ENCODE results near the gene KIRREL1. TPM values are rescaled to one million over a fixed set of nuclear protein-coding genes. Genes with fewer than 3 reads are reported as not detected.

Gene KIRREL1
- total and polyA plus RNA-seq, 10 donors = 1.4 to 50.9 (median 20.3) TPM

- no peak for TF ChIP-seq POLR2AphosphoS5 (IDR thresholded peaks at IDR 0.05)
- no peak for TF ChIP-seq CTCF (IDR thresholded peaks at IDR 0.05 in 8 of 11, conservative IDR thresholded peaks at IDR 0.05 in 3 of 11)
- TF ChIP-seq POLR2A (IDR thresholded peaks at IDR 0.05) = no peak
- Histone ChIP-seq H3K9me3 (peaks cover 0 to 9% (median 0%) of the 10 kb centered on the region in 8 donors), H3K36me3 (no peaks in the 10 kb centered on the region), H3K4me1 (peaks cover 18 to 58% (median 38%) of the 10 kb centered on the region in 6 donors), H3K4me3 (peak overlapping the region; percentile 27 to 73 (median 43)), H3K27ac (peak overlapping the region; percentile 4 to 89 (median 80)), H3K27me3 (replicated peaks in 1 of 7) (no peaks in the 10 kb centered on the region)
- WGBS, 5 donors = 53 to 64% (median 57%) methylated on average over 8 of the region's 8 CpGs
- intact Hi-C loops (cut with DNase I; ENCODE audit: low total_unique reads) = no loop called here
- DNase-seq = peak; percentile 73
Measured at GRCh38 chr1:158149175-158149574, 155.7 kb downstream of the KIRREL1 start.

Other genes starting within 250 kb of the KIRREL1 start
- gene FCRL2, start 216.5 kb upstream of the KIRREL1 start, total RNA-seq = 10 to 100 TPM; 32.9 to 71.1 (median 43.6) TPM
- 100 to 1,000 TPM in 1 of 3 donors, 10 to 100 TPM in 2; 93.1 to 236 (median 96.6) TPM for gene FCRL2, start 216.5 kb upstream of the KIRREL1 start, polyA plus RNA-seq
- gene FCRL1, start 173.5 kb upstream of the KIRREL1 start, total RNA-seq = 100 to 1,000 TPM in 4 of 7 donors, 10 to 100 TPM in 3; 57.3 to 158 (median 110) TPM
- gene FCRL1, start 173.5 kb upstream of the KIRREL1 start, polyA plus RNA-seq = 10 to 100 TPM; 54.5 to 77.8 (median 72.0) TPM
- gene CD5L, start 151.8 kb upstream of the KIRREL1 start, total RNA-seq = 100 to 1,000 TPM; 348 to 892 (median 512) TPM
- 10 to 100 TPM; 16.8 to 60.8 (median 42.6) TPM for gene CD5L, start 151.8 kb upstream of the KIRREL1 start, polyA plus RNA-seq
- 10 to 100 TPM; 14.7 to 28.5 (median 23.0) TPM for gene CD1D, start 187.2 kb downstream of the KIRREL1 start, total RNA-seq
- 10 to 100 TPM; 26.7 to 62.8 (median 28.3) TPM for gene CD1D, start 187.2 kb downstream of the KIRREL1 start, polyA plus RNA-seq

Data from spleen (tissue), 11 donors.